Hepatocyte (in vitro differentiated cells): ENCODE measurements around the gene CFAP99.

Experiments used
- CTCF ChIP-seq: fragments of 200-600 bp; sonication (generic); IDR thresholded peaks from 2 replicates; pipeline ENCODE4 v1.5.1; 2016; ENCODE audit warnings: antibody characterized with exemption, mild to moderate bottlenecking; ENCODE audit not compliant: poor library complexity
- EZH2 ChIP-seq: fragments of 200-600 bp; sonication (generic); IDR thresholded peaks from 2 replicates; pipeline ENCODE4 v1.6.1; 2016; ENCODE audit warnings: antibody characterized with exemption, mild to moderate bottlenecking, borderline replicate concordance
- EZH2phosphoT487 ChIP-seq: fragments of 200-600 bp; sonication (generic); IDR thresholded peaks from one replicate; pipeline ENCODE4 v1.6.1; 2018; ENCODE audit warnings: antibody characterized with exemption, mild to moderate bottlenecking, low read depth, moderate library complexity; ENCODE audit not compliant: unreplicated experiment, severe bottlenecking

GRCh38 chr4:2412885-2413716 is 5.7 kb upstream of the CFAP99 start:
- peak; percentile 44 for TF ChIP-seq CTCF
- no peak for TF ChIP-seq EZH2
- no peak for TF ChIP-seq EZH2phosphoT487
